ENCODE results near the gene NHLRC1. TPM values are rescaled to one million over a fixed set of nuclear protein-coding genes. Genes with fewer than 3 reads are reported as not detected.

NHLRC1 gene
- total RNA-seq, 1 donor = 2.9 TPM

- H3K9me3 ChIP-seq (ENCODE audit: low read depth, low read length) = no peaks in the 10 kb centered on the region
- TF ChIP-seq CTCF (IDR thresholded peaks at IDR 0.05; ENCODE audit: extremely low read depth, low read depth, low read length) = peak; percentile 25
- H3K4me2 ChIP-seq (ENCODE audit: insufficient read depth, low read length) = peak overlapping the region; percentile 94
- no peaks in the 10 kb centered on the region for H4K20me1 ChIP-seq (ENCODE audit: insufficient read depth, low read length)
- peaks cover 25% of the 10 kb centered on the region for H3K79me2 ChIP-seq (ENCODE audit: insufficient read depth, low read length)
- peaks cover 5% of the 10 kb centered on the region for H3K36me3 ChIP-seq (ENCODE audit: insufficient read depth, low read length)
- peak overlapping the region; percentile 66 for H3K27ac ChIP-seq (ENCODE audit: low read depth, low read length)
- H3K27me3 ChIP-seq (ENCODE audit: insufficient read depth, low read length) = no peaks in the 10 kb centered on the region
- peak; percentile 82 for DNase-seq (ENCODE audit: insufficient read length, low spot score, missing footprints)
- H3K4me1 ChIP-seq (ENCODE audit: insufficient read depth, low read length) = peaks cover 21% of the 10 kb centered on the region
- H3K4me3 ChIP-seq (ENCODE audit: insufficient read depth, low read length) = peak overlapping the region; percentile 96
- peak overlapping the region; percentile 93 for H2AFZ ChIP-seq (ENCODE audit: low read length)
Measured at GRCh38 chr6:18155864-18156421, 33.5 kb upstream of the NHLRC1 start.

- Histone ChIP-seq H3K36me3 (ENCODE audit: insufficient read depth, low read length) (peaks cover 5% of the 10 kb centered on the region), H2AFZ (ENCODE audit: low read length) (peak within 1 kb of the TSS; percentile 93), H3K27ac (ENCODE audit: low read depth, low read length) (peak within 1 kb of the TSS; percentile 92), H4K20me1 (ENCODE audit: insufficient read depth, low read length) (no peaks in the 10 kb centered on the region), H3K4me3 (ENCODE audit: insufficient read depth, low read length) (peak within 1 kb of the TSS; percentile 96), H3K9me3 (ENCODE audit: low read depth, low read length) (no peaks in the 10 kb centered on the region), H3K4me2 (ENCODE audit: insufficient read depth, low read length) (peak within 1 kb of the TSS; percentile 94), H3K4me1 (ENCODE audit: insufficient read depth, low read length) (peaks cover 21% of the 10 kb centered on the region), H3K79me2 (ENCODE audit: insufficient read depth, low read length) (peaks cover 26% of the 10 kb centered on the region), H3K27me3 (ENCODE audit: insufficient read depth, low read length) (no peaks in the 10 kb centered on the region)
- DNase-seq (ENCODE audit: insufficient read length, low spot score, missing footprints) = peak; percentile 99
- TF ChIP-seq CTCF (IDR thresholded peaks at IDR 0.05; ENCODE audit: extremely low read depth, low read depth, low read length) = no peak
Measured at GRCh38 chr6:18155150-18155863, 32.8 kb upstream of the NHLRC1 start, which contains the start of gene KDM1B. Gene KDM1B (plus strand): TSS chr6:18155422. CDS start chr6:18159896, 4,474 bp downstream.

- H3K9me3 ChIP-seq (ENCODE audit: low read depth, low read length) = no peaks in the 10 kb centered on the region
- no peak for DNase-seq (ENCODE audit: insufficient read length, low spot score, missing footprints)
- no peak for TF ChIP-seq CTCF (IDR thresholded peaks at IDR 0.05; ENCODE audit: extremely low read depth, low read depth, low read length)
Measured at GRCh38 chr6:18154507-18155149, 32.2 kb upstream of the NHLRC1 start, which contains the start of gene TPMT. Gene TPMT (minus strand): TSS chr6:18155077. CDS start chr6:18149127, 5,950 bp downstream.

GRCh38 chr6:18153311-18153703, 30.8 kb upstream of the NHLRC1 start:
- H3K36me3 ChIP-seq (ENCODE audit: insufficient read depth, low read length) = no peaks in the 10 kb centered on the region
- no peak overlapping the region for H3K4me3 ChIP-seq (ENCODE audit: insufficient read depth, low read length)
- no peak for TF ChIP-seq CTCF (IDR thresholded peaks at IDR 0.05; ENCODE audit: extremely low read depth, low read depth, low read length)
- no peak for DNase-seq (ENCODE audit: insufficient read length, low spot score, missing footprints)
- peaks cover 29% of the 10 kb centered on the region for H3K4me1 ChIP-seq (ENCODE audit: insufficient read depth, low read length)
- no peak overlapping the region for H2AFZ ChIP-seq (ENCODE audit: low read length)
- no peaks in the 10 kb centered on the region for H4K20me1 ChIP-seq (ENCODE audit: insufficient read depth, low read length)
- peak overlapping the region; percentile 92 for H3K27ac ChIP-seq (ENCODE audit: low read depth, low read length)
- H3K79me2 ChIP-seq (ENCODE audit: insufficient read depth, low read length) = peaks cover 29% of the 10 kb centered on the region
- no peaks in the 10 kb centered on the region for H3K9me3 ChIP-seq (ENCODE audit: low read depth, low read length)
- peak overlapping the region; percentile 91 for H3K4me2 ChIP-seq (ENCODE audit: insufficient read depth, low read length)
- no peaks in the 10 kb centered on the region for H3K27me3 ChIP-seq (ENCODE audit: insufficient read depth, low read length)

More at GRCh38 chr6:18154507-18155149, 32.2 kb upstream of the NHLRC1 start, which contains the start of gene TPMT:
- H3K27me3 ChIP-seq (ENCODE audit: insufficient read depth, low read length) = no peaks in the 10 kb centered on the region
- H3K4me2 ChIP-seq (ENCODE audit: insufficient read depth, low read length) = peak within 1 kb of the TSS; percentile 94
- peak within 1 kb of the TSS; percentile 92 for H3K27ac ChIP-seq (ENCODE audit: low read depth, low read length)
- H4K20me1 ChIP-seq (ENCODE audit: insufficient read depth, low read length) = no peaks in the 10 kb centered on the region
- peaks cover 29% of the 10 kb centered on the region for H3K79me2 ChIP-seq (ENCODE audit: insufficient read depth, low read length)
- peak within 1 kb of the TSS; percentile 93 for H2AFZ ChIP-seq (ENCODE audit: low read length)
- no peaks in the 10 kb centered on the region for H3K36me3 ChIP-seq (ENCODE audit: insufficient read depth, low read length)
- H3K4me1 ChIP-seq (ENCODE audit: insufficient read depth, low read length) = peaks cover 21% of the 10 kb centered on the region
- peak within 1 kb of the TSS; percentile 96 for H3K4me3 ChIP-seq (ENCODE audit: insufficient read depth, low read length)

All from osteoblast (primary cell).